ENCODE measurements around the gene PNKP.
"Not testable (repeated sequence)": the region's sequence is repeated elsewhere in the genome, so short reads cannot be mapped to it uniquely, and the experiment has no call there.

Gene PNKP

GRCh38 chr19:49829721-49830120, 37.7 kb downstream of the PNKP start:
- no peaks in the 10 kb centered on the region for H3K9me3 ChIP-seq (ENCODE audit: control insufficient read depth, insufficient read depth, low read length)
- no peak overlapping the region for H3K4me3 ChIP-seq (ENCODE audit: low read depth, low read length)
- H3K36me3 ChIP-seq (ENCODE audit: control insufficient read depth, insufficient read depth, low read length) = peaks cover 42% of the 10 kb centered on the region
- no peaks in the 10 kb centered on the region for H3K4me1 ChIP-seq (ENCODE audit: control insufficient read depth, insufficient read depth, low read length)
- H3K27me3 ChIP-seq (ENCODE audit: control insufficient read depth, insufficient read depth, low read length) = no peaks in the 10 kb centered on the region
- no peak overlapping the region for H3K9ac ChIP-seq (ENCODE audit: low read depth, low read length)

GRCh38 chr19:49829200-49829599, 38.2 kb downstream of the PNKP start:
- Histone ChIP-seq H3K9ac (ENCODE audit: low read depth, low read length) (no peak overlapping the region), H3K4me1 (ENCODE audit: control insufficient read depth, insufficient read depth, low read length) (no peaks in the 10 kb centered on the region), H3K9me3 (ENCODE audit: control insufficient read depth, insufficient read depth, low read length) (no peaks in the 10 kb centered on the region), H3K36me3 (ENCODE audit: control insufficient read depth, insufficient read depth, low read length) (peaks cover 40% of the 10 kb centered on the region), H3K27me3 (ENCODE audit: control insufficient read depth, insufficient read depth, low read length) (no peaks in the 10 kb centered on the region), H3K4me3 (ENCODE audit: low read depth, low read length) (no peak overlapping the region)

GRCh38 chr19:49827034-49827433, 40.3 kb downstream of the PNKP start:
- Histone ChIP-seq H3K9ac (ENCODE audit: low read depth, low read length) (no peak overlapping the region), H3K27me3 (ENCODE audit: control insufficient read depth, insufficient read depth, low read length) (no peaks in the 10 kb centered on the region), H3K9me3 (ENCODE audit: control insufficient read depth, insufficient read depth, low read length) (no peaks in the 10 kb centered on the region), H3K36me3 (ENCODE audit: control insufficient read depth, insufficient read depth, low read length) (peaks cover 35% of the 10 kb centered on the region), H3K4me1 (ENCODE audit: control insufficient read depth, insufficient read depth, low read length) (no peaks in the 10 kb centered on the region), H3K4me3 (ENCODE audit: low read depth, low read length) (no peak overlapping the region)

- H3K9ac ChIP-seq (ENCODE audit: low read depth, low read length) = no peak overlapping the region
- no peak overlapping the region for H3K4me3 ChIP-seq (ENCODE audit: low read depth, low read length)
- H3K4me1 ChIP-seq (ENCODE audit: control insufficient read depth, insufficient read depth, low read length) = no peaks in the 10 kb centered on the region
- no peaks in the 10 kb centered on the region for H3K27me3 ChIP-seq (ENCODE audit: control insufficient read depth, insufficient read depth, low read length)
- peaks cover 22% of the 10 kb centered on the region for H3K36me3 ChIP-seq (ENCODE audit: control insufficient read depth, insufficient read depth, low read length)
- H3K9me3 ChIP-seq (ENCODE audit: control insufficient read depth, insufficient read depth, low read length) = no peaks in the 10 kb centered on the region
These were observed 42.7 kb downstream of the PNKP start for GRCh38 chr19:49824662-49825061.

GRCh38 chr19:49823472-49823871, 43.9 kb downstream of the PNKP start:
- Histone ChIP-seq H3K9ac (ENCODE audit: low read depth, low read length) (no peak overlapping the region), H3K36me3 (ENCODE audit: control insufficient read depth, insufficient read depth, low read length) (peaks cover 18% of the 10 kb centered on the region), H3K4me3 (ENCODE audit: low read depth, low read length) (no peak overlapping the region)

GRCh38 chr19:49820125-49820524, 47.3 kb downstream of the PNKP start:
- H3K4me3 ChIP-seq (ENCODE audit: low read depth, low read length) = no peak overlapping the region
- no peaks in the 10 kb centered on the region for H3K9me3 ChIP-seq (ENCODE audit: control insufficient read depth, insufficient read depth, low read length)
- H3K9ac ChIP-seq (ENCODE audit: low read depth, low read length) = no peak overlapping the region
- no peaks in the 10 kb centered on the region for H3K4me1 ChIP-seq (ENCODE audit: control insufficient read depth, insufficient read depth, low read length)
- H3K36me3 ChIP-seq (ENCODE audit: control insufficient read depth, insufficient read depth, low read length) = peaks cover 12% of the 10 kb centered on the region
- no peaks in the 10 kb centered on the region for H3K27me3 ChIP-seq (ENCODE audit: control insufficient read depth, insufficient read depth, low read length)

More at GRCh38 chr19:49823472-49823871, 43.9 kb downstream of the PNKP start:
- no peaks in the 10 kb centered on the region for H3K4me1 ChIP-seq (ENCODE audit: control insufficient read depth, insufficient read depth, low read length)
- no peaks in the 10 kb centered on the region for H3K27me3 ChIP-seq (ENCODE audit: control insufficient read depth, insufficient read depth, low read length)
- no peaks in the 10 kb centered on the region for H3K9me3 ChIP-seq (ENCODE audit: control insufficient read depth, insufficient read depth, low read length)

DNA sequence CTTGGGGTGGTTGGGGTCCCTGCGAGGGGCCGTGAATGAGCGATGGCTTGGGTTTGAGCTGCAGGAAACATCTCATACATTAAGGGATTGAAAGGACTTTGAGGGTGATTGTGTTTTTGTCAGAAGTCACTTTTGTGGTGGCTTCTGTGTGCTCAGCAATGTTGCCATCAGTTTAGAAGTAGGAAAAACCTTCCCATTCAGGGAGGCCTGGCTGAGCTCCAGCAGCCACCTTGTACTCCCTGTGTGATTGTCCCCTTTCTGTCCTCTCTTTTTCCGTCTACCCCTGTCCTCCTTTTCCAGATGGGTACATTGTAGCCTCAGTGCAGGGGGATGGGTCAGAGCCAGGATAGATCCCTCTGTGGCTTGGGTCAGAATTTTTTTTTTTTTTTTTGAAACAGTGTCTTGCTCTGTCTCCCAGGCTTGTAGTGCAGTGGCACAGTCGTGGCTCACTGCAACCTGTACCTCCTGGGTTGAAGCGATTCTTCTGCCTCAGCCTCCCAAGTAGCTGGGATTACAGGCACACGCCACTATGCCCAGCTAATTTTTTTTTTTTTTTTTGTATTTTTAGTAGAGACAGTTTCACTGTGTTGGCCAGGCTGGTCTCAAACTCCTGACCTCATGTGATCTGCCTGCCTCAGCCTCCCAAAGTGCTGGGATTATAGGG, 47.8 kb downstream of the PNKP start:
- not testable (repeated sequence) for H3K4me1 ChIP-seq (ENCODE audit: control insufficient read depth, insufficient read depth, low read length); H3K9me3 ChIP-seq (ENCODE audit: control insufficient read depth, insufficient read depth, low read length); H3K36me3 ChIP-seq (ENCODE audit: control insufficient read depth, insufficient read depth, low read length); H3K9ac ChIP-seq (ENCODE audit: low read depth, low read length); H3K27me3 ChIP-seq (ENCODE audit: control insufficient read depth, insufficient read depth, low read length)
- peak overlapping the region; percentile 79 for H3K4me3 ChIP-seq (ENCODE audit: low read depth, low read length)

DNA sequence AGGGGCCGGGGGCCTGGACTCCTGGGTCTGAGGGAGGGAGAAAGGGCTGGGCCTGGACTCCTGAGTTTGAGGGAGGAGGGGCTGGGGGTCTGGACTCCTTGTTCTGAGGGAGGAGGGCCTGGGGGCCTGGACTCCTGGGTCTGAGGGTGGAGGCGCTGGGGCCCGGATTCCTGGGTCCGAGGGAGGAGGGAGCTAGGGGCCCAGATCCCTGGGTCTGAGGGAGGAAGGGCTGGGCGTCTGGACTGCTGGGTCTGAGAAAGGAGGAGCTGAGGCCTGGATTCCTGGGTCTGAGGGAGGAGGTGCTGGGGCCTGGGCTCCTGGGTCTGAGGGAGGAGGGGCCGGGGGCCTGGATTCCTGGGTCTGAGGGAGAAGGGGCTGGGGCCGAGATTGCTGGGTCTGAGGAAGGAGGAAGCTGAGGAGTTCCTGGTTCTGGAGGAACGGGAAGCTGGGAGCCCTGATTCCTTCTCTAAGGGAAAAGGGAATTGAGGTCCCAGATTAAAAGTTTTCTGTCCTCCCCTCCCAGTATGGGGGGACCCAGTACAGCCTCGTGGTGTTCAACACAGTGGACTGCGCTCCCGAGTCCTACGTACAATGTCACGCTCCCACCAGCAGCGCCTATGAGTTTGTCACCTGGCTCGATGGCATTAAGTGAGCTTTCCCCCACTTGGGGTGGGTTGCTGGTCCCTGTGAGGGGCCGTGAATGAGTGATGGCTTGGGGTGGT, 48.6 kb downstream of the PNKP start:
- Histone ChIP-seq H3K9ac (ENCODE audit: low read depth, low read length) (peak overlapping the region; percentile 94), H3K4me1 (ENCODE audit: control insufficient read depth, insufficient read depth, low read length) (no peaks in the 10 kb centered on the region), H3K36me3 (ENCODE audit: control insufficient read depth, insufficient read depth, low read length) (peaks cover 7% of the 10 kb centered on the region), H3K27me3 (ENCODE audit: control insufficient read depth, insufficient read depth, low read length) (no peaks in the 10 kb centered on the region), H3K9me3 (ENCODE audit: control insufficient read depth, insufficient read depth, low read length) (no peaks in the 10 kb centered on the region), H3K4me3 (ENCODE audit: low read depth, low read length) (peak overlapping the region; percentile 79)

GRCh38 chr19:49817964-49818648, 49.3 kb downstream of the PNKP start, which contains the start of gene MED25:
TSS of gene MED25 (plus strand) at chr19:49818289. CDS start at chr19:49818342, 53 bp downstream.
- Histone ChIP-seq H3K27me3 (ENCODE audit: control insufficient read depth, insufficient read depth, low read length) (no peaks in the 10 kb centered on the region), H3K4me1 (ENCODE audit: control insufficient read depth, insufficient read depth, low read length) (no peaks in the 10 kb centered on the region), H3K4me3 (ENCODE audit: low read depth, low read length) (peak within 1 kb of the TSS; percentile 79), H3K36me3 (ENCODE audit: control insufficient read depth, insufficient read depth, low read length) (peaks cover 1% of the 10 kb centered on the region), H3K9me3 (ENCODE audit: control insufficient read depth, insufficient read depth, low read length) (no peaks in the 10 kb centered on the region), H3K9ac (ENCODE audit: low read depth, low read length) (peak within 1 kb of the TSS; percentile 94)

- Histone ChIP-seq H3K4me3 (ENCODE audit: low read depth, low read length) (no peak overlapping the region), H3K9ac (ENCODE audit: low read depth, low read length) (no peak overlapping the region), H3K27me3 (ENCODE audit: control insufficient read depth, insufficient read depth, low read length) (no peaks in the 10 kb centered on the region), H3K9me3 (ENCODE audit: control insufficient read depth, insufficient read depth, low read length) (no peaks in the 10 kb centered on the region), H3K4me1 (ENCODE audit: control insufficient read depth, insufficient read depth, low read length) (no peaks in the 10 kb centered on the region), H3K36me3 (ENCODE audit: control insufficient read depth, insufficient read depth, low read length) (no peaks in the 10 kb centered on the region)
These were observed 50.8 kb downstream of the PNKP start for GRCh38 chr19:49816590-49816989.

- Histone ChIP-seq H3K4me3 (ENCODE audit: low read depth, low read length) (no peak overlapping the region), H3K9ac (ENCODE audit: low read depth, low read length) (no peak overlapping the region), H3K27me3 (ENCODE audit: control insufficient read depth, insufficient read depth, low read length) (no peaks in the 10 kb centered on the region), H3K36me3 (ENCODE audit: control insufficient read depth, insufficient read depth, low read length) (no peaks in the 10 kb centered on the region), H3K9me3 (ENCODE audit: control insufficient read depth, insufficient read depth, low read length) (no peaks in the 10 kb centered on the region), H3K4me1 (ENCODE audit: control insufficient read depth, insufficient read depth, low read length) (peaks cover 5% of the 10 kb centered on the region)
These were observed 53.4 kb downstream of the PNKP start for GRCh38 chr19:49814010-49814409.
